ENCODE data around the gene RAB34.
A peak's percentile ranks its signal among the peaks of the same experiment; 100 is the strongest.
"Not testable (repeated sequence)": the region's sequence is repeated elsewhere in the genome, so short reads cannot be mapped to it uniquely, and the experiment has no call there.

The RAB34 gene

GRCh38 chr17:28723159-28723835 lies 5.6 kb upstream of the RAB34 start:
- Histone ChIP-seq H3K27ac (ENCODE audit: low read depth, low read length) (peak overlapping the region; percentile 100), H3K4me3 (ENCODE audit: insufficient read depth, low read length, poor library complexity, severe bottlenecking) (peak overlapping the region; percentile 19), H3K36me3 (ENCODE audit: low read length) (peaks cover 23% of the 10 kb centered on the region), H3K79me2 (ENCODE audit: insufficient read depth, low read length) (peaks cover 42% of the 10 kb centered on the region), H4K20me1 (ENCODE audit: low read depth, low read length) (0 out of 2 replicates have a peak, but pooled peaks cover 4% of the 10 kb centered on the region), H2AFZ (ENCODE audit: low read depth, low read length, severe bottlenecking) (no peak overlapping the region), H3K27me3 (ENCODE audit: low read length) (no peaks in the 10 kb centered on the region), H3K9ac (ENCODE audit: low read length) (peak overlapping the region; percentile 96), H3K4me2 (ENCODE audit: low read depth, low read length, poor library complexity, severe bottlenecking) (peak overlapping the region; percentile 97), H3K9me3 (ENCODE audit: insufficient read depth, low read length) (no peaks in the 10 kb centered on the region), H3K9me2 (replicated peaks; ENCODE audit: insufficient read depth, low read length) (no peaks in the 10 kb centered on the region), H3F3A (ENCODE audit: insufficient read depth) (peaks cover 66% of the 10 kb centered on the region)
- TF ChIP-seq EZH2phosphoT487 (conservative IDR thresholded peaks at IDR 0.05; ENCODE audit: low read length) (no peak), CTCF (IDR thresholded peaks at IDR 0.05; ENCODE audit: insufficient read depth, low read length, poor library complexity, severe bottlenecking) (no peak)

- peaks cover 59% of the 10 kb centered on the region for H3F3A ChIP-seq (ENCODE audit: insufficient read depth)
- H3K27me3 ChIP-seq (ENCODE audit: low read length) = no peaks in the 10 kb centered on the region
- 0 out of 2 replicates have a peak, but pooled peaks cover 4% of the 10 kb centered on the region for H4K20me1 ChIP-seq (ENCODE audit: low read depth, low read length)
- H3K79me2 ChIP-seq (ENCODE audit: insufficient read depth, low read length) = peaks cover 42% of the 10 kb centered on the region
- no peak for TF ChIP-seq EZH2phosphoT487 (conservative IDR thresholded peaks at IDR 0.05; ENCODE audit: low read length)
- TF ChIP-seq CTCF (IDR thresholded peaks at IDR 0.05; ENCODE audit: insufficient read depth, low read length, poor library complexity, severe bottlenecking) = no peak
- H3K9me2 ChIP-seq (replicated peaks; ENCODE audit: insufficient read depth, low read length) = no peaks in the 10 kb centered on the region
- peak overlapping the region; percentile 96 for H3K9ac ChIP-seq (ENCODE audit: low read length)
- H2AFZ ChIP-seq (ENCODE audit: low read depth, low read length, severe bottlenecking) = no peak overlapping the region
- peaks cover 23% of the 10 kb centered on the region for H3K36me3 ChIP-seq (ENCODE audit: low read length)
- no peaks in the 10 kb centered on the region for H3K9me3 ChIP-seq (ENCODE audit: insufficient read depth, low read length)
- H3K27ac ChIP-seq (ENCODE audit: low read depth, low read length) = peak overlapping the region; percentile 100
- peak overlapping the region; percentile 97 for H3K4me2 ChIP-seq (ENCODE audit: low read depth, low read length, poor library complexity, severe bottlenecking)
- peak overlapping the region; percentile 77 for H3K4me3 ChIP-seq (ENCODE audit: insufficient read depth, low read length, poor library complexity, severe bottlenecking)
Observed at GRCh38 chr17:28722417-28723158, 4.9 kb upstream of the RAB34 start.

- Histone ChIP-seq H3K27ac (ENCODE audit: low read depth, low read length) (peak overlapping the region; percentile 100), H3K79me2 (ENCODE audit: insufficient read depth, low read length) (peaks cover 42% of the 10 kb centered on the region), H3F3A (ENCODE audit: insufficient read depth) (peaks cover 55% of the 10 kb centered on the region), H3K9ac (ENCODE audit: low read length) (peak overlapping the region; percentile 96), H3K36me3 (ENCODE audit: low read length) (peaks cover 23% of the 10 kb centered on the region), H3K4me2 (ENCODE audit: low read depth, low read length, poor library complexity, severe bottlenecking) (peak overlapping the region; percentile 97), H3K4me3 (ENCODE audit: insufficient read depth, low read length, poor library complexity, severe bottlenecking) (peak overlapping the region; percentile 77)
- not testable (repeated sequence) for H2AFZ ChIP-seq (ENCODE audit: low read depth, low read length, severe bottlenecking); H3K27me3 ChIP-seq (ENCODE audit: low read length); H4K20me1 ChIP-seq (ENCODE audit: low read depth, low read length); H3K9me3 ChIP-seq (ENCODE audit: insufficient read depth, low read length); H3K9me2 ChIP-seq (replicated peaks; ENCODE audit: insufficient read depth, low read length)
Observed at GRCh38 chr17:28720997-28721329, 3.3 kb upstream of the RAB34 start.

All from SU-DHL-6 (cell line).